ENCODE measurements around the gene FKBP1B.
A peak's percentile ranks its signal among the peaks of the same experiment; 100 is the strongest.

Gene FKBP1B

DNA sequence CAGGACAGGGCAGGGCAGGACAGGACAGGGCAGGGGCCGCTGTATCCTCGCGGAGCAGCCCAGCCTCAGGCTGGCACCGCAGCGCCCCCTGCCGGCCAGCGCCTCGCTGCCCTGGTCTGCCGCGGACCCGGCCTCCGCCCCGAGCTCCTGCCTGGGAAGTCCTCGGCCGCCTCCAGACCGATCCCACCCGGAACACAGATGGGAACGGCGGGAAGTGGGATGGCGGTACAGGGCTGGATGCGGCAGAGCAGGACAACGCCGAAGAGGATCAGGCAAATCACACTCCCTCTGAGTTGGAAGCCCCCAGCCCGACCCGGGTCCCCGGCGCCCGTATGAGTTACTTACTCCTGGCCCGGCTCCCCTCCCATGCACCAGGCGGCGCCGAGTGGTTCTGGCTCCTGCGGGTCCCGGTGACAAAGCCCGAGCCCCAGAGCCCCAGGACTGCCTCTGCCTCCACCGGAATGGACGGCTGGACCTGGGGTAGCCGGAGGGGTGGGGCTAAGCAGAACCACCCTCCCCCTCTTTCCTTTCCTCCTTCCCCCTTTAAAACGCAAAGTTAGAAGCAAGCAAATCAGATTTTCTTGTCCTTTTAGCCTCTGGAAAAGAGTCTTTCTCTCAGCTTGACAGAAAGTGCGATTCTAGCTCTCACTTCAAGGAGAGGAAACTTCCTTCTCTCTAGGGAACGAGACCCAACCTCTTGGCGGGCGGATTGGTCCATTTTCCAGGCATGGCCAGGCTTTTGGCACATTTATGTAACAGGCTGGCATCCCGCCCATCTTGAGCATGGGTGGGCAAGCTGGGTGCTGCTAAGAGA, 35.1 kb downstream of the FKBP1B start, which contains the start of gene TP53I3 (continued):
- TF ChIP-seq ZSCAN30 (tag by site-specific recombination; IDR thresholded peaks at IDR 0.05) (peak; percentile 83; the same call in 1 of the 2 replicates), IKZF3 (tag by site-specific recombination; IDR thresholded peaks at IDR 0.05) (peak; percentile 98), ZNF560 (tag by site-specific recombination; IDR thresholded peaks at IDR 0.05; ENCODE audit: borderline replicate concordance) (no peak), ZNF626 (tag by site-specific recombination; IDR thresholded peaks at IDR 0.05) (no peak), ZNF518A (tag by site-specific recombination; conservative IDR thresholded peaks at IDR 0.05; ENCODE audit: low read depth) (no peak), ZBTB7A (tag by site-specific recombination; IDR thresholded peaks at IDR 0.05; ENCODE audit: low read depth) (no peak), PRDM2 (tag by site-specific recombination; IDR thresholded peaks at IDR 0.05; ENCODE audit: borderline replicate concordance) (no peak), ATF2 (tag by site-specific recombination; IDR thresholded peaks at IDR 0.05; ENCODE audit: low read depth) (no peak), GLIS1 (tag by site-specific recombination; IDR thresholded peaks at IDR 0.05) (0 out of 2 replicates have a peak, but pooled peaks have one; percentile 12), SCRT1 (tag by site-specific recombination; IDR thresholded peaks at IDR 0.05; ENCODE audit: borderline replicate concordance) (no peak), KLF8 (tag by site-specific recombination; IDR thresholded peaks at IDR 0.05) (peak; percentile 62; the same call in 1 of the 2 replicates), ZNF645 (tag by site-specific recombination; IDR thresholded peaks at IDR 0.05) (no peak), ZBTB17 (tag by site-specific recombination; IDR thresholded peaks at IDR 0.05) (peak; percentile 95), ZBTB49 (tag by site-specific recombination; IDR thresholded peaks at IDR 0.05; ENCODE audit: low read depth) (no peak), ZNF623 (tag by site-specific recombination; IDR thresholded peaks at IDR 0.05) (no peak), ZNF600 (tag by site-specific recombination; IDR thresholded peaks at IDR 0.05) (peak; percentile 99), ZNF311 (tag by site-specific recombination; IDR thresholded peaks at IDR 0.05; ENCODE audit: borderline replicate concordance) (no peak), ZNF558 (tag by site-specific recombination; IDR thresholded peaks at IDR 0.05) (no peak), HOXC10 (CRISPR knock-in tag; IDR thresholded peaks at IDR 0.05) (no peak), ZSCAN23 (tag by site-specific recombination; IDR thresholded peaks at IDR 0.05) (no peak)
- TF ChIP-seq, protein P1, sequence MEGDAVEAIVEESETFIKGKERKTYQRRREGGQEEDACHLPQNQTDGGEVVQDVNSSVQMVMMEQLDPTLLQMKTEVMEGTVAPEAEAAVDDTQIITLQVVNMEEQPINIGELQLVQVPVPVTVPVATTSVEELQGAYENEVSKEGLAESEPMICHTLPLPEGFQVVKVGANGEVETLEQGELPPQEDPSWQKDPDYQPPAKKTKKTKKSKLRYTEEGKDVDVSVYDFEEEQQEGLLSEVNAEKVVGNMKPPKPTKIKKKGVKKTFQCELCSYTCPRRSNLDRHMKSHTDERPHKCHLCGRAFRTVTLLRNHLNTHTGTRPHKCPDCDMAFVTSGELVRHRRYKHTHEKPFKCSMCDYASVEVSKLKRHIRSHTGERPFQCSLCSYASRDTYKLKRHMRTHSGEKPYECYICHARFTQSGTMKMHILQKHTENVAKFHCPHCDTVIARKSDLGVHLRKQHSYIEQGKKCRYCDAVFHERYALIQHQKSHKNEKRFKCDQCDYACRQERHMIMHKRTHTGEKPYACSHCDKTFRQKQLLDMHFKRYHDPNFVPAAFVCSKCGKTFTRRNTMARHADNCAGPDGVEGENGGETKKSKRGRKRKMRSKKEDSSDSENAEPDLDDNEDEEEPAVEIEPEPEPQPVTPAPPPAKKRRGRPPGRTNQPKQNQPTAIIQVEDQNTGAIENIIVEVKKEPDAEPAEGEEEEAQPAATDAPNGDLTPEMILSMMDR (tag by site-specific recombination; IDR thresholded peaks at IDR 0.05) = peak; percentile 99

Data from HEK293 (cell line).